Dendritic cell treated with granulocyte-macrophage colony-stimulating factor and Interleukin-4, amounts not matched to agents 40 ng/mL and 50 ng/mL, for 4 days (primary cell): ENCODE data around the gene PTPA.

Experiments
- H3K27ac Mint-ChIP-seq: one replicate; pipeline ENCODE4 v1.8.0; 2022; ENCODE audit warnings: mild to moderate bottlenecking, mixed read lengths
- H3K27me3 Mint-ChIP-seq: one replicate; pipeline ENCODE4 v1.8.0; 2022; ENCODE audit warnings: mild to moderate bottlenecking, mixed read lengths
- H3K36me3 Mint-ChIP-seq: one replicate; pipeline ENCODE4 v1.8.0; 2022; ENCODE audit warnings: low read depth, mixed read lengths
- H3K4me1 Mint-ChIP-seq: one replicate; pipeline ENCODE4 v1.8.0; 2022; ENCODE audit warnings: low read depth, mixed read lengths
- H3K4me3 Mint-ChIP-seq: one replicate; pipeline ENCODE4 v1.8.0; 2022; ENCODE audit warnings: mild to moderate bottlenecking, moderate library complexity, mixed read lengths
- H3K9me3 Mint-ChIP-seq: one replicate; pipeline ENCODE4 v1.8.0; 2022; ENCODE audit warnings: mixed read lengths
- intact Hi-C: fragments of 100-400 bp; cut with micrococcal nuclease; formaldehyde crosslinking; loops from one replicate; pipeline ENCODE4 v1.15.0; 2022

Gene PTPA

GRCh38 chr9:129097671-129098306 lies 13.4 kb upstream of the PTPA start:
- Mint-ChIP-seq H3K36me3 (peaks cover 64% of the 10 kb centered on the region), H3K4me1 (no peaks in the 10 kb centered on the region), H3K27ac (no peak overlapping the region), H3K27me3 (no peaks in the 10 kb centered on the region), H3K4me3 (no peak overlapping the region), H3K9me3 (no peaks in the 10 kb centered on the region)
- intact Hi-C loops = no loop called here

GRCh38 chr9:129098328-129098727 lies 12.9 kb upstream of the PTPA start:
- intact Hi-C loops = no loop called here
- Mint-ChIP-seq H3K4me1 (no peaks in the 10 kb centered on the region), H3K9me3 (no peaks in the 10 kb centered on the region), H3K4me3 (no peak overlapping the region), H3K27ac (no peak overlapping the region), H3K36me3 (peaks cover 64% of the 10 kb centered on the region), H3K27me3 (no peaks in the 10 kb centered on the region)

DNA sequence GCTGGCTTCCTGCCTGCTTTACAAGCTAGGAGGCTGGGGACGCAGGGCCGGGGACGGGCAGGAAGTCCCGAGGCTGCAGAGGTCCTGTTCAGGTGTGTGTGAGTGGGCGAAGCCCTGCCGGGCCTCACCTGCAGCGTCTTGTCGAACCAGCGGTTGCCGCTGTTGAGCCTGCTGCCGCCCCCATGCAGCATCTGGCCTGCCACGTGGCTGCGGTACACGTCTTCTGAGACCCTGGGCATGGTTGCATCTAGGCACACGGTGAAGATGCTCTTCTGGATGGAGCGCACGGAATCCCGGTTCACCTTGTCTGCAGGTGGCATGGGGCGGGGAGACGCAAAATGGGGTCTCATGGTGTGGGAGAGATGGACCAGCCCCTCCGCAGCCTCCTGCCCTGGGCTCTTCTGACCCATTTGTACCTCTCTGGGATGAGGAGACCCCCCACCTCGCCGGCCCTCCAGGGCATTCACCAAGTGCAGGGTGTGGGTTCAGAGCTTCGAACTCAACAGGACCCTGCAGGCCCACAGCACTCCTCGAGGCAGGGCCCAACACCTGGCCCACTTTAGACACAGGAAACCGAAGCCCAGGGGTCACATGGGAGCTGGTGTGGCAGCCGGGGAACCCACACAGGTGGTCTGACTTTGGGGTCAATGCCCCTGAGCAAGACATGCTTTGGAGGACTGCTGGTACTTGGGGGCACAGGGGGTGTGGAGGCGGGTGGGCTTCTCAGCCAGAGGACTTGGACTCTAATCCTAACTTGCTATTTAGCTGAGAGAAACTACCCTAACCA lies 10.6 kb upstream of the PTPA start:
- H3K9me3 Mint-ChIP-seq = no peaks in the 10 kb centered on the region
- no peak overlapping the region for H3K4me3 Mint-ChIP-seq
- intact Hi-C loops = no loop called here
- H3K27ac Mint-ChIP-seq = no peak overlapping the region
- H3K27me3 Mint-ChIP-seq = no peaks in the 10 kb centered on the region
- no peaks in the 10 kb centered on the region for H3K4me1 Mint-ChIP-seq
- peaks cover 52% of the 10 kb centered on the region for H3K36me3 Mint-ChIP-seq

GRCh38 chr9:129101279-129101678 lies 9.9 kb upstream of the PTPA start:
- no peak overlapping the region for H3K27ac Mint-ChIP-seq
- no peaks in the 10 kb centered on the region for H3K4me1 Mint-ChIP-seq
- H3K36me3 Mint-ChIP-seq = peaks cover 50% of the 10 kb centered on the region
- H3K4me3 Mint-ChIP-seq = no peak overlapping the region
- H3K27me3 Mint-ChIP-seq = no peaks in the 10 kb centered on the region
- H3K9me3 Mint-ChIP-seq = no peaks in the 10 kb centered on the region
- intact Hi-C loops = no loop called here

DNA sequence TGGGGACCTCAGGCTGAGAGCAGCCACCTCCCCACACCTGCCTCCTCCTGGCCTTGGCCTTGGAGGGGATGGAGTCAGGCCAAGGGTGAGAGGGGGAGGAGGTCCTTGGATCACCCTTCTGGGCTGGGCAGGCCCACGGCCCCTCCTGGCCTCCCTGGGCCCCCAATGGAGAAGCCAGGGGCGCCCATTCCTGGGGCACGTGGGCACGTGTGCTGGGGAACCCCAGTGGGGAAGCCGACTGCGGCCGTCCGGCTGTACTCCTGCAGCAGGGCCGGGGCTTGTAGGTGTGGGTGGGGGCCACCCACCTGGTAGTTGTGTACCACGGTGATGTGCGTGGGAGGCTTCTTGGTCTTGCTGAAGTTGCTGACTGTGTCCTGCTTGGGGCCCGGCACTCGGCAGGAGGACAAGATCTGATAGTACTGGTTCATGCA lies 9.1 kb upstream of the PTPA start:
- Mint-ChIP-seq H3K4me1 (no peaks in the 10 kb centered on the region), H3K27me3 (no peaks in the 10 kb centered on the region), H3K9me3 (no peaks in the 10 kb centered on the region), H3K36me3 (peaks cover 50% of the 10 kb centered on the region), H3K4me3 (no peak overlapping the region), H3K27ac (no peak overlapping the region)
- intact Hi-C loops = no loop called here

DNA sequence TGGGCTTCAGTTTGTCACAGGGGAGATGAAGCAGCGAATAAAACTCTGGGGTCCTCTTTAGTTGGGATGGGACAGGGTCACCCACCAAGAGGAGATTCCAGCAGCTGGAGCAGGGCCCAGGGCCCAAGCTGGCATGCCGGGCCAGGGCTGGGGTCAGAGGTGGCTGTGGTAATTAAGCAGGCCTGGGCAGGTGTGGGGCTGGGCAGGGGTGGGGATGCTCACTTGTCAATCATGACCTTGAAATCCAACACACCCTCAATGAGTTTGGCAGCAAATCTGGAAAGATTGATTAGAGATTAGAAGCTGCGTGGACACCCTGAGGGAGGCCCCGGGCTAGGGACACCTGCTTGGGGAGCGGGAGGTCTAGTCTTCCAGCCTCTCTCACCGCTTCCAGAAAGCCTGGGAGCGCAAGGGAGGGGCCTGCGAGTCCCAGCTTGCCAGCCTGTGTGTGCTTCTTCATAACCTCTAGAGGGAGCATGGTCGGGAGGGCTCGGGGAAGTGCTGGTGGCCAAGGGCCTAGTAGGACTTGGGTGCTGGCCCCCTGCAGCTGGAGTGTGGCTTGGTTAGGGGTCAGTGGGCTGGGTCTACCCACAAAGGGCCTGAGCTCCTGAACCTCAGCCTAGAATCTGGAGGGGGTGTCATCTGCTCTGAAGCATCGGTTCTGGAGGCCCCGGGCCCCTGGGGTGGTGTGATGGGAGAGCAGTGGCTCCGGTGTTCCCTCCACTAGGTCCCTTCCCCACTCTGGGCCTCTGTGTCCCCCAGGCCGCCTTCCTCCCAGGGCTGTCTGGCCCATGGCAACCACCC lies 8.2 kb upstream of the PTPA start:
- H3K36me3 Mint-ChIP-seq = peaks cover 50% of the 10 kb centered on the region
- no peak overlapping the region for H3K4me3 Mint-ChIP-seq
- intact Hi-C loops = no loop called here
- no peaks in the 10 kb centered on the region for H3K9me3 Mint-ChIP-seq
- no peaks in the 10 kb centered on the region for H3K27me3 Mint-ChIP-seq
- no peak overlapping the region for H3K27ac Mint-ChIP-seq
- H3K4me1 Mint-ChIP-seq = peaks cover 4% of the 10 kb centered on the region

- Mint-ChIP-seq H3K27me3 (no peaks in the 10 kb centered on the region), H3K9me3 (no peaks in the 10 kb centered on the region), H3K27ac (no peak overlapping the region), H3K4me1 (peaks cover 9% of the 10 kb centered on the region), H3K36me3 (peaks cover 49% of the 10 kb centered on the region), H3K4me3 (no peak overlapping the region)
- intact Hi-C loops = no loop called here
Observed at GRCh38 chr9:129103595-129103965, 7.6 kb upstream of the PTPA start.

GRCh38 chr9:129104051-129104450 lies 7.2 kb upstream of the PTPA start:
- no peaks in the 10 kb centered on the region for H3K27me3 Mint-ChIP-seq
- intact Hi-C loops = no loop called here
- H3K4me1 Mint-ChIP-seq = peaks cover 14% of the 10 kb centered on the region
- H3K36me3 Mint-ChIP-seq = peaks cover 47% of the 10 kb centered on the region
- H3K9me3 Mint-ChIP-seq = no peaks in the 10 kb centered on the region
- H3K4me3 Mint-ChIP-seq = no peak overlapping the region
- no peak overlapping the region for H3K27ac Mint-ChIP-seq

DNA sequence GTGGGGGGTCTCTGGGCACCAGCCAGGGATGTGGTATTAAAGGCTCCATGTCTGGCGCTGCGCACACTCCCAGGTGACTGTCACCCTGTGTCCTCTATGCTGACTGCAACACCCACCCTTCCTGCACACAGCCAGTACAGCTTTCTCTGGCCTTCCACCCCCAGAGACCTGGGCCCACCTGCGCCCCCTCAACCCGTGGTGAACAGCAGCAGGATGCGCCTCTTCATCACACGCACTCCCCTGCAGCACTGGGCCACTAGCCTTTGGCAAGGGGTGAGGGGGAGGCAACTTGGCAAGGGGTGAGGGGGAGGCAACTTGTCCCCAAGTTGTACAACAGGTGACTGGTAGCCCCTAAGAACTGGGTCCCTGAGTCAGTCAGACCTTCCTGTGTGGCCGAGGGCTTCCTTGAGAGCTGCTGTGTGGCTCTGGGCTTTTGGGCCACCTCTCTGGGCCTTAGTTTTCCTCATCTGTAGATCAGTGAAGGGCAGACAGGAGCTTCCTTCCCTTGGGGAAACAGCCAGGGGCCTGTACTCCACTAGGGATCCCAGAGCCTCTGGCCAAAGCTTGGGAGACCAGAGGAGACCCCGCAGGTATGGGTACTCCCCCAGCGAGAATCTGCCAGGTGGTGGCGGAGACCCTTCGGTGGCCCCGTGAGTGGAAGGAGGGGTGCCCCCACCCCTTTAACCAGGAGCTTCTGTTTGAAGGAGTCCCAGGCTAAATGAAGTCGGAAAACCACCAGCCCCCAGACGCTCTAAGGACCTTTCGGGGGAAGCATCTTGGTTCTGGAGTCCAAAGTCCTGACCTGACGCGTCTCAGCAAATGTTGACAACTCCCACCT lies 5.1 kb upstream of the PTPA start:
- Mint-ChIP-seq H3K27ac (no peak overlapping the region), H3K4me1 (peaks cover 24% of the 10 kb centered on the region), H3K27me3 (peaks cover 5% of the 10 kb centered on the region), H3K4me3 (no peak overlapping the region), H3K9me3 (no peaks in the 10 kb centered on the region), H3K36me3 (peaks cover 44% of the 10 kb centered on the region)
- intact Hi-C loops = no loop called here

DNA sequence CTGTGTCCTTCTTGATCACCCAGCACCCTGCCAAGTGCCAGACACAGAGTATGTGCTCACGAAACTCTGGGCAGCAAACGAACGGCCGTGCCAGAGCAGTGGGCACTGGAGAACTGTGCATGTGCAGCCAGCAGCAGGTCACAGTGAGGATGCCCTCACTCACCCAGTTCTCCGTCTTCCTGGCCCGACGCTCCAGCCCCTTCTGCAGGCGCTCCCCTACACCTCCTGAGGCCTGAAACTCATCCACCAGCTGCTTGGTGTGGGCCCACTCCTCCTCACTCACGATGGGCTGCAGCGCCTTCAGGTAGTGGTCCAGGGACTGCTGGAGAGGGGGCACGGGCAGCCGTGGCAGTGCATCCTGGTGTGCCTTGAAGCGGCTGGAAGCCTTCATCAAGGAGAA lies 3.6 kb upstream of the PTPA start:
- Mint-ChIP-seq H3K27me3 (peaks cover 5% of the 10 kb centered on the region), H3K9me3 (no peaks in the 10 kb centered on the region), H3K27ac (no peak overlapping the region), H3K4me3 (no peak overlapping the region), H3K4me1 (peaks cover 33% of the 10 kb centered on the region), H3K36me3 (peaks cover 42% of the 10 kb centered on the region)
- intact Hi-C loops = no loop called here

- Mint-ChIP-seq H3K27ac (no peak overlapping the region), H3K4me3 (no peak overlapping the region), H3K9me3 (no peaks in the 10 kb centered on the region), H3K27me3 (peaks cover 5% of the 10 kb centered on the region), H3K36me3 (peaks cover 42% of the 10 kb centered on the region), H3K4me1 (peaks cover 35% of the 10 kb centered on the region)
- intact Hi-C loops = no loop called here
Observed at GRCh38 chr9:129108083-129108804, 3.0 kb upstream of the PTPA start.

GRCh38 chr9:129108805-129109536 lies 2.2 kb upstream of the PTPA start:
- peaks cover 43% of the 10 kb centered on the region for H3K4me1 Mint-ChIP-seq
- no peaks in the 10 kb centered on the region for H3K9me3 Mint-ChIP-seq
- peak overlapping the region; percentile 97 for H3K27ac Mint-ChIP-seq
- intact Hi-C loops = no loop called here
- peak overlapping the region; percentile 66 for H3K4me3 Mint-ChIP-seq
- H3K27me3 Mint-ChIP-seq = peaks cover 5% of the 10 kb centered on the region
- H3K36me3 Mint-ChIP-seq = peaks cover 42% of the 10 kb centered on the region

DNA sequence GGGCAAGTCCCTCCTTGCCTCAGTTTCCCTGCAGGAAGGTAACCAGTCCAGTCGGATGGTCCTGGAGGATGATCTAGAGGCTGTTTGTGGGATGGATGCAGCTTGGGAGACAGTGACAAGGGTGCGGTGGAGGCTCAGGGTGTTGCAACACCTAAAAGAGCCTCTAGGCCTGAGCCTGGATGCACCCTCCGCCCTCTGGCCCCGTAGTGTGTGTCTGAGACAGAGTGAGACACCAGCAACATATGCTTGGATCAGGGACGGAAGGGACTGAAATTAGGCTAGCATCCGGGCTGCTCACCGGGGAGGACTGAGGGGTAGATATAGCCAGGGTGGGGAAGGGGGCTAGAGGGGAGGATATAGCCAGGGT lies 1.7 kb upstream of the PTPA start:
- intact Hi-C loops = no loop called here
- H3K27ac Mint-ChIP-seq = peak overlapping the region; percentile 97

More for the DNA sequence above, 1.7 kb upstream of the PTPA start:
- peak overlapping the region; percentile 66 for H3K4me3 Mint-ChIP-seq
- peaks cover 47% of the 10 kb centered on the region for H3K4me1 Mint-ChIP-seq
- H3K9me3 Mint-ChIP-seq = no peaks in the 10 kb centered on the region
- H3K36me3 Mint-ChIP-seq = peaks cover 42% of the 10 kb centered on the region
- H3K27me3 Mint-ChIP-seq = peaks cover 5% of the 10 kb centered on the region
